GM19238 (cell line): Measurements from ENCODE around the gene ZBTB43.

ENCODE experiments used
- DNase-seq: peaks from one replicate; pipeline ENCODE4 v3.0.0; 2011; ENCODE audit warnings: low spot score; ENCODE audit not compliant: insufficient read length

Gene ZBTB43

DNA sequence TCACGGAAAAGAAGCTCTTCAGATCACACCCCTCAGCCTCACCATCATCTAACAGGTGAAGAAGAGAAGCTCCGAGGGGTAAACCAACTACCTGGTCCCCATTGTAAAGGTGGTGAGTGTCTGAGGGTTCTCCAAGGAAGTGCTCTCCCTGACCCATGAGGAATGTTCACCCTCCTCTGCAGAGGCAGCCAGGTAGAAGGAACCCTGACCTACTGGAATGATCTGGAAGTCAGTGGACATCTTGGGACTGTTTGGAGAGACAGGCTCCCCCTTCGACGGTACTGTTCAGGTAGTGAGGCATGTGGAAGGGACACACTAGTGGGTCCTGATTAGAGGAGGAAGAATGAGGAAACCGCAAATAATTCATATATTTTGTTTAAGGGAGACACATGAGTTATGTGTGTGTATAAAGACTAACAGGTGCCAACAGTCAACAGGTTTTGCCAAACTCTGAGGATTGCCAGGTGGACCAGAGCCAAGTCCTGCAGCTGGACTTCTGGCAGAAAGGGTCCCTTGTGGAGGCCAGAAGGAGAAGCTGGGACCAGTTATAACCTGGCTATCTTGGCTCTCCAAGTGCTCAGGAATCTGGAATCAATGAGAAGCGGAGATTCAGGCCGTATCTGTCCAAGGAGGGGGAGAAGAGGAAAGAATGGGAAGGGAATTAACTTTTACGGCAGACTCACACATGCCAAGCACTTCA, 52.6 kb downstream of the ZBTB43 start:
- no peak for DNase-seq

DNA sequence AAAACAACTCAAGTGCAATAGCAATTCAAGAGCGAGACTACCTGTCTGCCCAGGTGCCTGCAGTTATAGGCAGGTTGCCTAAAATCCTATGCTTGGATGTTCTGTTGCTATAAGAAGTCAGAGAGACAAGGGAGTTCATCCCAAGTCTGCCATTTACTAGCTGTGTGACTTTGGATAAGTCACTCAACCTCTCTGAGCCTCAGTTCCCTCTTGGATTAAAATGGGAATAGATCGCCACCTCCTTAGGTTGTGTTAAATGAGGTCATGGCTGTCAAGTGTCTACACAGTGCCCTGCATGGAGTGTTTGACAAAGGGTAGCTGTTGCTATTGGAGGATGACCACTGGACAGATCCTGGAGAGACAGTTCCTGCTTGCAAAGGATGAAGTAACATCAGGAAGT, 54.3 kb downstream of the ZBTB43 start:
- DNase-seq: no peak

DNA sequence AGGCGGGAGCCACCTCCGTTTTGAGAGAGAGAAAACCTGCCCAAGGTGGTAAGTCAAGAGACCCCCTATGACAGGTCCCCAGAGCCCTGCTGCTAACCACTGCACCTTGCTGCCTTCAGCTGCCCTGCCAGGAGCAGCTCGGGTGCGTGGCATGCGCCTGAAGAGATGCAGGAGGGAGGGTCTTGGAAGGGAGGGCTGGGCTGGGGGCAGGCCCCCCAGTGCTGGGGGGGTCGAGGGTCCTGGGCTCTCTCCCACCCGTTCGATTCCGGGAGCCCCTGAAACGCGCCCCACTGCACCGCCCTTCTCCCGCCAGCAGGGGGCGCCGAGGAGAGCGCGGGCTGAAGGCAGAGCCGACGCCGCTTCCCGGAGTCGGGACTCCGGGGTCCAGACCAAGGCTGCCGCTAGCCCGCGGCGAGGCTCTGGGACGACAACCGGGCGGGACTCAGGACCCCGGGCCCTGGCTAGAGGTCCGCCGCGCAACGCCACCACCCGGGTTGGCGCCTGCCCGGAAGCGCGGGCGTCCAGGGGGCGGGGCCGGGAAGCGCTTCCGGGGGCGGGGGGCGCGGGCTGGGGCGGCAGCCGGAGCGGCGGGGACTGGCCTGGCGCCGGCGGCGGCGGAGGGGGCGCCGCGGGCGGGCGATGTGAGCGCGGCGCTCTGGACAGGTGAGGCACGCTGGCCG, 55.4 kb downstream of the ZBTB43 start, which contains the start of gene ZBTB34:
TSS of gene ZBTB34 (plus strand) at position 563 of the 680 bp plus-strand sequence. CDS start 18,761 bp downstream, outside the sequence.
- DNase-seq: peak; percentile 66

- no peak for DNase-seq
These were observed 56.1 kb downstream of the ZBTB43 start for GRCh38 chr9:126860757-126861466.

DNA sequence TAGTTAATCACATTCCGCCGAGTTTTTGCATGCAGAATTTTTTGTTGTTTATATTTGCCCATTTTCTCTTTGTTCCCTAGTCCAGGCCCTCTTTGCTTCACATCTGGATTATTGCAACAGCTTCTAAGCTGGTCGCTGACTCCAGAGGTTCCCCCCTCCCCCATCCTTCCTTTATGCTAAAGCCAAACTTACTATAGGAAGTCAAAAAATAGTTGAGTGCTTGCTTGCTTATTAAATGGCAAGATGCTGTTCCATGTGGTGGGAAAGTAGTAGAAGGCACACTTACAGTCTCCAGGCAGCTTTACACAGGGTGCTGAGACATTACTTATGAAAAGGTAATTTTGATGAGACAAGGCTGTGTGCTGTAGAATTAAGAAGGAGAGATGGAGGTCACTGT, 56.9 kb downstream of the ZBTB43 start:
- DNase-seq: no peak

DNA sequence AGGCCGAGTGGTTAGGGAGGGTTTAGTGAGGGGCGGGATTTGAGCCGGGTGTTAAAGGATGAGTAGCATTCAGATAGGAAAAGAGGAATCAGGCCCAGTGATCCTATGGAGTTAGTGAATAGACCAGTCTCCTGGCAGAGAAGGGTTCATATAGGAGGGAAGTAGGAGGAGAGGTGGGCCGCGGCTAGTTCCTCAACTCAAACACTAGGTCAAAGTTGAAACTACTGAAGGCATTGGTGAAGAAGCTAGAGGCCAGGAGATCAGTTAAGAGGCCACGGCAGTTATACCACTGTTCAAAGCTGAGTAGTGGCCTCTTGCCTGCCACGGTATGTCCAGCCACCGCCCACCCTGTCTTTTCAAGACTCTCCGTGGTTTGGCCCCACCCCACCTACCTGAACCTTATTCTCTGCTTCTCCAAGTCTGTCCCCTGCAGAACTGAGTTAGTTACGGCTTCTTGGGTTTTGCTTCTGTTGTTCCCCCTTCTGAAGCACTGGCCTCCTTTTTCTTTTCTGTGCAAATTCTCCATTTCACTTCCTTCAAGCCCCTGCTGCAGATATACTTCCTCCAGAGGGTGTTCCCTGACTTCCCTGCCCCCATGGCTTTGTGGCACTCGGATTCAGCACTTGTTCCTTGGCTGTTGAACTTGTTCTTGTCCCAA, 57.4 kb downstream of the ZBTB43 start:
- no peak for DNase-seq

GRCh38 chr9:126864771-126865170, 59.9 kb downstream of the ZBTB43 start:
- DNase-seq: no peak

GRCh38 chr9:126869368-126869767, 64.5 kb downstream of the ZBTB43 start:
- DNase-seq: no peak

DNA sequence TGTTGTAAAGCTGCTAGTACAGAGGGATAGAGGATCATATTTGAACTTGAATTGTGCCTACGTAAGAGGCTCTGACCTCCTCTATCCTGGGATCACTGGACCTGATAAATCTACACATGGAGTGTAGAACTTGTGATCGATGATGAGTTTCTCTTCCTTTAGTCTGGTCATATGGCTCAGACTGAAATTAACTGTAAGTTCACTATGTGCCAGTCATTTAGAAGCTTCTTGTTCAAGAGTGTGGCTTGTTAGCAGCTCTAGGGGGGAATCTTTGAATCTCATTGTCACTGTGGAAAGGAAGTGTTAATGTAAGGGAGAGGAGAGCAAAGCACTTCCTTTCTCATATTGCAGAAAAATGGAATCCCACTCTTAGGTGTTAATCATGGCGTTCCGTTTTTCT, 67.7 kb downstream of the ZBTB43 start:
- DNase-seq: no peak

GRCh38 chr9:126874546-126875314, 69.9 kb downstream of the ZBTB43 start:
- no peak for DNase-seq

DNA sequence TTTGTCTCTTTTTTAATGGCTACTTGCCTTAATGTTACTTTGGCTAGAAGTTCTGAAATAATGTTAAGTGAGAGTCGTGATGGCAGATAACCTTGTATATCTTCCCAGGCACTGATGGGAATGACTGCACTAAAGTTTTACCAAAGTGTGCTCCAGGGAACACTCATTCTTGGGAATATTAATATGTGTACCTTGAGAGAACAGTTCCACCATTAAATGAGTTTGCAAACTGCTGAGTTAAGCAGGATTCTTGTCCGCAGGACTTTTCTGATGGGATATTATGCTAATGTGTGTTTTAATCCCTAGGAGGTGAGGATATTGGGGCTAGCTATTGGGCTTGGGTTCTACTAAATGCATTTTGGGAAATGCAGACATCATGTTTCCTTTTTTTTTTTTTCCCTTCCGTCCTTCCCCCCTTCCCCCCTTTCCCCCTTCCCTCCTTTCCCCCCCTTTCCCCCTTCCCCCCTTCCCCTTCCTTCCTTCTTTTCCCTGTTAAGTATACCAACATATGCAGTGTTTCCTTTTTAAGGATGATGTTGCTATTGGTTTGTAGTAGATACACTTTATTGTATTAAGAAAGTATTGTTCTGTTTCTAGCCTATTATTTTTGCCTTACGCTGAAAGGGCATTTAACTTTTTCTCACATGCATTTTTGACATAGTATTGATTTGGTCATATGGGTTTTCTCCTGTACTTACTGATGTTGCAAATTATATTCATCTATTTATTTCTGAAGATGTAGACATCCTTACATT, 71.1 kb downstream of the ZBTB43 start:
- no peak for DNase-seq

DNA sequence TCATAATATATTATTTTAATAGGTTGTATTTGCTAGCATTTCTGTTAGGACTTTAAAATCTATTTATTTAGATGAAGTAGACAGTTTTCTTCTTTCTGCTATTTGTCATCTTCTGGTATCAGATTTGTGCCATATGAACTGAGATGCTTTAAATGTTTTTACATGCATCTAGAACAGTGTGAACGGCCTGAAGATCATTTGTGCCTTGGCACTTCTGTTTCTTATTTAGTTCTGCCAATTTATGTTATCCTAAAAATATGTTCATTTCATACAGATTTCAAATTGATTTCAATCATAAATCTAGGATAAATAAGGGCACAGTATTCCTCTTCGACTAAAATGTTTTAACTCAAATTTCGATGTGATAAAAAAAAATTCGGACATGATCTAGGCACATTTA, 71.7 kb downstream of the ZBTB43 start:
- DNase-seq: no peak

- no peak for DNase-seq
These were observed 72.6 kb downstream of the ZBTB43 start for GRCh38 chr9:126877418-126877817.

DNA sequence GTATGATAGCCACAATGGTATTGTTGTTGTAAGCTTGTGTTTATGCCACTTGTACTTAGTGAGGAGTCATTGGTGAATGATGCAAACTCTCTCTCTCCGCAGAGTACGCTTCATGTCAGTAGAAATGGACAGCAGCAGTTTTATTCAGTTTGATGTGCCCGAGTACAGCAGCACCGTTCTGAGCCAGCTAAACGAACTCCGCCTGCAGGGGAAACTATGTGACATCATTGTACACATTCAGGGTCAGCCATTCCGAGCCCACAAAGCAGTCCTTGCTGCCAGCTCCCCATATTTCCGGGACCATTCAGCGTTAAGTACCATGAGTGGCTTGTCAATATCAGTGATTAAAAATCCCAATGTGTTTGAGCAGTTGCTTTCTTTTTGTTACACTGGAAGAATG, 74.4 kb downstream of the ZBTB43 start:
- no peak for DNase-seq

GRCh38 chr9:126880226-126880946, 75.5 kb downstream of the ZBTB43 start:
- DNase-seq: no peak

GRCh38 chr9:126880947-126881332, 76.1 kb downstream of the ZBTB43 start:
- DNase-seq: no peak

DNA sequence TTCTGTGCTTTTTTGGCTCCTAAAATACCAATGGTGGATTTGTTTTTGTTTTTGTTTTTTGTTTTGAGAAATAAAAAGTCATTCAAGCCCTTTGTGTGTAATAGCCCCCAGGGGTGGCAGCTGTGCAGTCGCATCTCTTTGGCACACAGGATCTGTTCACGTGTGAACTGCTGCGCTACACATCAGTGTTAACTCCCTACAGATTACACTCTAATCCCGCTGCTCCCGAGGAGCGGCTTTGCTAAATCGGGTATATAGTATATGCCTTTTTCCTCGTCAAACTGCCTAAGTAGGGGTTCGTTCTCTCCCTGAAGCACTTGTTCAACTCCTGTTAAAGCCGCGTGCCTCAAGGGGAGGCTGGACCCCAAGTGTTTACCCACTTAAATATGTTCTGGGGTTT, 77.9 kb downstream of the ZBTB43 start:
- no peak for DNase-seq

GRCh38 chr9:126883636-126884035, 78.8 kb downstream of the ZBTB43 start:
- DNase-seq: no peak

- DNase-seq: no peak
These were observed 80.3 kb downstream of the ZBTB43 start for GRCh38 chr9:126885131-126885641.
